Measurements from ENCODE around the gene SYNJ1. TPM values are rescaled to one million over a fixed set of nuclear protein-coding genes. Genes with fewer than 3 reads are reported as not detected.

Gene SYNJ1
- total and polyA plus RNA-seq, 2 experiments from 2014 or later: 1.4 to 4.2 TPM

DNA sequence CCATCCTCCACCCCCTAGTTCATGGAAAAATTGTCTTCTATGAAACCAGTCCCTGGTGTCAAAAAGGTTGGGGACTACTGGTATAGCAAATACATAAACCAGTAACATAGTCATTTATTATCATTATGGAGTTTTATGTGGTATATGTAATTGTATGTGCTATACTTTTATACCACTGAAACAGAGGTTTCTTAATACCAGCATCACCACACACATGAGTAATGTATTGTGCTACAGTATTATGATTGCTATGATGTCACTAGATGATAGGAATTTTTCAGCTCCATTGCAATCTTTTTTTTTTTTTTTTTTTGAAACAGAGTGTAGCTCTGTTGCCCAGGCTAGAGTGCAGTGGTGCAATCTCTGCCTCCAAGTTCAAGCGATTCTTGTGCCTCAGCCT is 49.5 kb upstream of the SYNJ1 start:
- H3F3A ChIP-seq (replicated peaks; ENCODE audit: low read depth): no peaks in the 10 kb centered on the region
- H3K27ac ChIP-seq (ENCODE audit: low read depth): no peak overlapping the region
- Mint-ChIP-seq H3K9me3 (no peaks in the 10 kb centered on the region), H3K27ac (no peak overlapping the region), H3K27me3 (ENCODE audit: insufficient read depth, low read depth, poor library complexity) (no peaks in the 10 kb centered on the region), H3K4me1 (peaks cover 5% of the 10 kb centered on the region), H3K4me3 (no peak overlapping the region), H3K36me3 (ENCODE audit: low read depth) (no peaks in the 10 kb centered on the region)
- H3K4me1 ChIP-seq (ENCODE audit: insufficient read depth): peaks cover 6% of the 10 kb centered on the region
- H4K20me1 ChIP-seq (replicated peaks; ENCODE audit: insufficient read depth): no peaks in the 10 kb centered on the region
- no peaks in the 10 kb centered on the region for H3K27me3 ChIP-seq (ENCODE audit: insufficient read depth)
- no peak overlapping the region for H3K4me2 ChIP-seq
- TF ChIP-seq NANOG (IDR thresholded peaks at IDR 0.05; ENCODE audit: borderline replicate concordance) (no peak), REST (IDR thresholded peaks at IDR 0.05; ENCODE audit: unreplicated experiment) (no peak), CREB1 (CRISPR knock-in tag; IDR thresholded peaks at IDR 0.05; ENCODE audit: low read depth) (no peak), POLR2AphosphoS5 (IDR thresholded peaks at IDR 0.05; ENCODE audit: low read depth) (no peak), ZNF331 (CRISPR knock-in tag; IDR thresholded peaks at IDR 0.05; ENCODE audit: low read depth) (no peak), ZNF114 (CRISPR knock-in tag; IDR thresholded peaks at IDR 0.05) (no peak), EZH2phosphoT487 (IDR thresholded peaks at IDR 0.05; ENCODE audit: unreplicated experiment) (no peak), EZH2 (IDR thresholded peaks at IDR 0.05; ENCODE audit: low read depth, unreplicated experiment) (no peak), JUNB (IDR thresholded peaks at IDR 0.05; ENCODE audit: unreplicated experiment) (no peak), ZNF462 (CRISPR knock-in tag; IDR thresholded peaks at IDR 0.05) (no peak), STAT1 (IDR thresholded peaks at IDR 0.05; ENCODE audit: unreplicated experiment) (no peak)
- TF ChIP-seq, protein P1, sequence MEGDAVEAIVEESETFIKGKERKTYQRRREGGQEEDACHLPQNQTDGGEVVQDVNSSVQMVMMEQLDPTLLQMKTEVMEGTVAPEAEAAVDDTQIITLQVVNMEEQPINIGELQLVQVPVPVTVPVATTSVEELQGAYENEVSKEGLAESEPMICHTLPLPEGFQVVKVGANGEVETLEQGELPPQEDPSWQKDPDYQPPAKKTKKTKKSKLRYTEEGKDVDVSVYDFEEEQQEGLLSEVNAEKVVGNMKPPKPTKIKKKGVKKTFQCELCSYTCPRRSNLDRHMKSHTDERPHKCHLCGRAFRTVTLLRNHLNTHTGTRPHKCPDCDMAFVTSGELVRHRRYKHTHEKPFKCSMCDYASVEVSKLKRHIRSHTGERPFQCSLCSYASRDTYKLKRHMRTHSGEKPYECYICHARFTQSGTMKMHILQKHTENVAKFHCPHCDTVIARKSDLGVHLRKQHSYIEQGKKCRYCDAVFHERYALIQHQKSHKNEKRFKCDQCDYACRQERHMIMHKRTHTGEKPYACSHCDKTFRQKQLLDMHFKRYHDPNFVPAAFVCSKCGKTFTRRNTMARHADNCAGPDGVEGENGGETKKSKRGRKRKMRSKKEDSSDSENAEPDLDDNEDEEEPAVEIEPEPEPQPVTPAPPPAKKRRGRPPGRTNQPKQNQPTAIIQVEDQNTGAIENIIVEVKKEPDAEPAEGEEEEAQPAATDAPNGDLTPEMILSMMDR (conservative IDR thresholded peaks at IDR 0.05; ENCODE audit: low read depth in 2 of 2): no peak
- TF ChIP-seq, protein P2, sequence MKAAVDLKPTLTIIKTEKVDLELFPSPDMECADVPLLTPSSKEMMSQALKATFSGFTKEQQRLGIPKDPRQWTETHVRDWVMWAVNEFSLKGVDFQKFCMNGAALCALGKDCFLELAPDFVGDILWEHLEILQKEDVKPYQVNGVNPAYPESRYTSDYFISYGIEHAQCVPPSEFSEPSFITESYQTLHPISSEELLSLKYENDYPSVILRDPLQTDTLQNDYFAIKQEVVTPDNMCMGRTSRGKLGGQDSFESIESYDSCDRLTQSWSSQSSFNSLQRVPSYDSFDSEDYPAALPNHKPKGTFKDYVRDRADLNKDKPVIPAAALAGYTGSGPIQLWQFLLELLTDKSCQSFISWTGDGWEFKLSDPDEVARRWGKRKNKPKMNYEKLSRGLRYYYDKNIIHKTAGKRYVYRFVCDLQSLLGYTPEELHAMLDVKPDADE (IDR thresholded peaks at IDR 0.05): no peak
- ATAC-seq (no peak), DNase-seq (ENCODE audit: low spot score) (no peak)
- no peaks in the 10 kb centered on the region for H3K9me2 ChIP-seq (ENCODE audit: insufficient read depth)
- no peak overlapping the region for H2AFZ ChIP-seq
- no peak overlapping the region for H3K4me3 ChIP-seq
- H3K36me3 ChIP-seq (ENCODE audit: insufficient read depth): no peaks in the 10 kb centered on the region
- no peaks in the 10 kb centered on the region for H3K79me2 ChIP-seq (replicated peaks; ENCODE audit: insufficient read depth)
